AG04450 (cell line): ENCODE results near the gene PAX5. TPM values are rescaled to one million over a fixed set of nuclear protein-coding genes. Genes with fewer than 3 reads are reported as not detected.

Experiments
- CTCF ChIA-PET: fragments of 300-600, 350-600 bp; formaldehyde crosslinking; extraction: SDS; loops from one replicate; lab custom pipeline; 2022; ENCODE audit warnings: antibody characterized with exemption, inconsistent platforms; lab: Charles Lee
- POLR2A ChIA-PET: fragments of 350-600 bp; formaldehyde crosslinking; extraction: SDS; loops from one replicate; lab custom pipeline; 2021; ENCODE audit warnings: antibody characterized with exemption, inconsistent platforms; lab: Yijun Ruan, JAX
- DNase-seq: peaks from one replicate; pipeline ENCODE4 v3.0.0-alpha.2; 2011; ENCODE audit warnings: low read depth, low spot score
- H3K27ac ChIP-seq: one replicate; pipeline ENCODE4 v1.5.1; 2012; ENCODE audit warnings: low read depth, low read length, control low read depth
- H3K27me3 ChIP-seq: one replicate; pipeline ENCODE4 v1.6.0; 2012; ENCODE audit warnings: low read length; ENCODE audit not compliant: control insufficient read depth, insufficient read depth
- H3K4me3 ChIP-seq: 2 replicates; pipeline ENCODE4 v1.5.1; 2011; ENCODE audit warnings: mild to moderate bottlenecking, low read depth, low read length, control low read depth
- H3K9me3 ChIP-seq: 2 replicates; pipeline ENCODE4 v1.5.1; 2012; ENCODE audit warnings: low read length; ENCODE audit not compliant: control insufficient read depth, insufficient read depth
- CTCF ChIP-seq: IDR thresholded peaks from 2 replicates; pipeline ENCODE4 v1.5.1; 2011; ENCODE audit warnings: low read depth, low read length, control low read depth, inconsistent platforms
- polyA plus RNA-seq: library from polyadenylated mRNA; depleted of rRNA; stranded (reverse); fragments of >200 nt; gene quantifications from 2 replicates; pipeline ENCODE4 v1.2.3, GENCODE V29; 2011

PAX5 gene
- polyA plus RNA-seq, 1 experiment: not detected

DNA sequence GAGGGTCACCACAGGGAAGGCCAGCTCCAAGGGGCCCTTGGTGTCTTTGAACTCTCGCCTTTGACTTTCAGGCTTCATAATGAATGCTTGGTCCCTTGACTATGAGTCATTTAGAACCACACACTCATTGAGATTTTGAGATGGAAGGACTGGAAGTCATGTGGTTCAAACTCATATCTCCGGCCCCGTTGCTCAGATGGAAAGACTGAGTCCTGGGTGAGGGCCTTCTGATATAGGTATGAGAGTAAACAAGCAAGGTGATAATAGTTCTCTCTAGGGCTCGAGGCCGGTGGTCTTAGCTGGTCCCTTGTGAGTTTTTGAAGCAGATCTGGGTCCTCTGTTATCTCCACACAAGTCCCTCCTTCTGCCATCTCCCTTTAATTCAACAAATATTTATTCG is 210.6 kb downstream of the PAX5 start:
- peaks cover 50% of the 10 kb centered on the region for H3K27me3 ChIP-seq
- no peak overlapping the region for H3K27ac ChIP-seq
- H3K4me3 ChIP-seq: no peak overlapping the region
- no peak for TF ChIP-seq CTCF
- POLR2A ChIA-PET: no interaction called here
- no peak for DNase-seq
- no peaks in the 10 kb centered on the region; the same call in 1 of the 2 replicates for H3K9me3 ChIP-seq
- CTCF ChIA-PET: interaction anchor here (1.5 kb wide), 1 partner anchor 50 kb away, joined by 5 read pairs; no protein-coding TSS in a partner anchor

- no peak overlapping the region for H3K4me3 ChIP-seq
- peaks cover 62% of the 10 kb centered on the region for H3K27me3 ChIP-seq
- DNase-seq: no peak
- H3K9me3 ChIP-seq: no peaks in the 10 kb centered on the region; the same call in 1 of the 2 replicates
- H3K27ac ChIP-seq: no peak overlapping the region
- TF ChIP-seq CTCF: no peak
- ChIA-PET POLR2A (no interaction called here), CTCF (no interaction called here)
Observed at GRCh38 chr9:36822201-36822600, 211.9 kb downstream of the PAX5 start.

GRCh38 chr9:36820392-36820861 is 213.6 kb downstream of the PAX5 start:
- Histone ChIP-seq H3K4me3 (no peak overlapping the region), H3K27me3 (peaks cover 62% of the 10 kb centered on the region), H3K9me3 (no peaks in the 10 kb centered on the region; the same call in 1 of the 2 replicates), H3K27ac (no peak overlapping the region)
- no peak for TF ChIP-seq CTCF
- POLR2A ChIA-PET: no interaction called here
- no peak for DNase-seq
- CTCF ChIA-PET: no interaction called here

GRCh38 chr9:36818965-36819870 is 214.8 kb downstream of the PAX5 start:
- Histone ChIP-seq H3K4me3 (no peak overlapping the region), H3K27me3 (peaks cover 64% of the 10 kb centered on the region), H3K27ac (no peak overlapping the region), H3K9me3 (no peaks in the 10 kb centered on the region; the same call in 1 of the 2 replicates)
- ChIA-PET CTCF (interaction anchor here (1.0 kb wide), 1 partner anchor 54 kb away, joined by 5 read pairs; no protein-coding TSS in a partner anchor), POLR2A (no interaction called here)
- no peak for DNase-seq
- no peak for TF ChIP-seq CTCF
